Transverse colon (tissue), 4 donors: Measurements from ENCODE around the gene C19orf44.

ENCODE experiments used
- EP300 ChIP-seq: sonication (generic); formaldehyde crosslinking; IDR thresholded peaks from one replicate; pipeline ENCODE4 v1.6.1; 2017; ENCODE audit warnings: antibody characterized with exemption, low read depth
- POLR2A ChIP-seq: fragments of 450-650 bp; IDR thresholded peaks from one replicate; pipeline ENCODE4 v1.6.1; 2016; ENCODE audit warnings: antibody characterized with exemption, mild to moderate bottlenecking, moderate library complexity
- POLR2AphosphoS5 ChIP-seq, 3 donors: sonication (generic); formaldehyde crosslinking; IDR thresholded peaks; one replicate each; pipeline ENCODE4 v1.6.1; 2016; ENCODE audit warnings: antibody characterized with exemption in 3 of 3
- TF ChIP-seq, protein P1 (sequence below), 5 experiments: fragments of 200-600 bp in 3 of 5; fragments of 450-650 bp in 2 of 5; sonication (generic) in 3 of 5; IDR thresholded peaks; 1 replicate in 2 of 5; 2 replicates in 3 of 5; pipeline ENCODE4 v1.5.1; 2016 to 2017; ENCODE audit warnings: antibody characterized with exemption in 5 of 5, inconsistent platforms in 3 of 5, mild to moderate bottlenecking in 2 of 5, moderate library complexity in 1 of 5

DNA sequence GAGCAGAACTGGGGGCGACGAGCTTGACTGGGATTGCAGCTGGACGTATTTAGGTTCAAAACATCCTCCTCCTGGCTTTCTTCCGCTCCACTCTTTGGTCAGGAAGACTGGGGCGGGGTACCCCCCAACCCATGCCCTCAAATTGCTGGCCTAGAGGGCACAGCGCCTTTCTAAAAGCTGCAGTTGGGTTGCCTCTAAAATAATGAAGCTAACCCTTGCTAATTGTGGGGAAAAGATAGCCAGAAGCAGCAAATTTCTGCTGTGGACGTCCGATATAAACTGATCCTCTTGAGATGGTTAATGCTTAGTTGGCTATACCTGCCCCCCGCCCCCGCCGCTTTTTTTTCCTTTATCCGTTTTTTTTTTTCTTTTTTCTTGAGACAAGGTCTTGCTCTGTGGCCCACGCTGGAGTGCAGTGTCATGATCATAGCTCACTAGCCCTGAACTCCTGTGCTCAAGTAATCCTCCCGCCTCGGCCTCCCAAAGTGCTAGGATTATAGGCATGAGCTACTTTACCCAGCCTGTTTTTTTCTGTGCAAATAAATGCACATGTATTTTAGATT is 46.8 kb downstream of the C19orf44 start:
- TF ChIP-seq POLR2A, result no peak
- TF ChIP-seq, protein P1, sequence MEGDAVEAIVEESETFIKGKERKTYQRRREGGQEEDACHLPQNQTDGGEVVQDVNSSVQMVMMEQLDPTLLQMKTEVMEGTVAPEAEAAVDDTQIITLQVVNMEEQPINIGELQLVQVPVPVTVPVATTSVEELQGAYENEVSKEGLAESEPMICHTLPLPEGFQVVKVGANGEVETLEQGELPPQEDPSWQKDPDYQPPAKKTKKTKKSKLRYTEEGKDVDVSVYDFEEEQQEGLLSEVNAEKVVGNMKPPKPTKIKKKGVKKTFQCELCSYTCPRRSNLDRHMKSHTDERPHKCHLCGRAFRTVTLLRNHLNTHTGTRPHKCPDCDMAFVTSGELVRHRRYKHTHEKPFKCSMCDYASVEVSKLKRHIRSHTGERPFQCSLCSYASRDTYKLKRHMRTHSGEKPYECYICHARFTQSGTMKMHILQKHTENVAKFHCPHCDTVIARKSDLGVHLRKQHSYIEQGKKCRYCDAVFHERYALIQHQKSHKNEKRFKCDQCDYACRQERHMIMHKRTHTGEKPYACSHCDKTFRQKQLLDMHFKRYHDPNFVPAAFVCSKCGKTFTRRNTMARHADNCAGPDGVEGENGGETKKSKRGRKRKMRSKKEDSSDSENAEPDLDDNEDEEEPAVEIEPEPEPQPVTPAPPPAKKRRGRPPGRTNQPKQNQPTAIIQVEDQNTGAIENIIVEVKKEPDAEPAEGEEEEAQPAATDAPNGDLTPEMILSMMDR (IDR thresholded peaks at IDR 0.05), result no peak
- no peak for TF ChIP-seq EP300
- TF ChIP-seq POLR2AphosphoS5 (IDR thresholded peaks at IDR 0.05), result no peak
